ENCODE data around the gene HCN2.

DNA sequence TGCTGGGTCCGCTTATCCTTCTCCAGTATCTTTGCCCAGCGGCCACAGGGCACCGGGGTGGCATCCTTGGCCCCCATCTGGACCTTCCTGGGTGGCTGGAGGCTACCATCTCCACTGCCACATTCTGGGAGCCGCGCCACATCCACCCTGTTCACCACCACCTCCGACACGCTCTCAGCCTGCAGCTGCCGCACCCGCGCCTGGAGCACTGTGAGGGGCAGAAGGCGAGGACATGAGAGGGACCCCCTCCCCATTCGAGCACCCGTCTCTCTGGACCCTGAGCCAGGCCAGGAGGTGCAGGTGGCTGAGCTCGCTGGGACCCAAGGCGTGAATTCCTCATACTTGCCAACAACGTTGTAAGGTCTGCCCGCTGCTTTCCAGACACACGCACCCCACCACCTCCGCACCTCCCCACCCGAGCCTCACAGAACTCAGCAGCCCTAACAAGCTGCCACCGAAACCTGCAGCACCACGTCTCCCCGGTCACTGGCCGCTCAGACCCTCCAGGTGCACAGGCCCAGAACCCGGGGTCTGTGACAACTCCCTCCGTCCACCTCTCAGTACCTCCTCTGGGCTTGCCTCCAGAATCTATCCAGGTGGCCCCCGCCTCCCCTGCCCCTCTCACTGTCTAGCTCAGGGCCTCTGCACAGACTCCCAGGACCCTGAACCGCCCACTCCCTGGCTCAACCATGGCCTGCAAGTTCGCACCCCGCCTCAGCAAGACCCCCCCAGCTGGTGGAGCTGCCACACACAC is 40.5 kb downstream of the HCN2 start:
- TF ChIP-seq POLR2AphosphoS5 (IDR thresholded peaks at IDR 0.05) (no peak), POLR2A (IDR thresholded peaks at IDR 0.05) (no peak)
- TF ChIP-seq, protein P1, sequence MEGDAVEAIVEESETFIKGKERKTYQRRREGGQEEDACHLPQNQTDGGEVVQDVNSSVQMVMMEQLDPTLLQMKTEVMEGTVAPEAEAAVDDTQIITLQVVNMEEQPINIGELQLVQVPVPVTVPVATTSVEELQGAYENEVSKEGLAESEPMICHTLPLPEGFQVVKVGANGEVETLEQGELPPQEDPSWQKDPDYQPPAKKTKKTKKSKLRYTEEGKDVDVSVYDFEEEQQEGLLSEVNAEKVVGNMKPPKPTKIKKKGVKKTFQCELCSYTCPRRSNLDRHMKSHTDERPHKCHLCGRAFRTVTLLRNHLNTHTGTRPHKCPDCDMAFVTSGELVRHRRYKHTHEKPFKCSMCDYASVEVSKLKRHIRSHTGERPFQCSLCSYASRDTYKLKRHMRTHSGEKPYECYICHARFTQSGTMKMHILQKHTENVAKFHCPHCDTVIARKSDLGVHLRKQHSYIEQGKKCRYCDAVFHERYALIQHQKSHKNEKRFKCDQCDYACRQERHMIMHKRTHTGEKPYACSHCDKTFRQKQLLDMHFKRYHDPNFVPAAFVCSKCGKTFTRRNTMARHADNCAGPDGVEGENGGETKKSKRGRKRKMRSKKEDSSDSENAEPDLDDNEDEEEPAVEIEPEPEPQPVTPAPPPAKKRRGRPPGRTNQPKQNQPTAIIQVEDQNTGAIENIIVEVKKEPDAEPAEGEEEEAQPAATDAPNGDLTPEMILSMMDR (IDR thresholded peaks at IDR 0.05 in 8 of 11, conservative IDR thresholded peaks at IDR 0.05 in 3 of 11) = no peak
